Left renal cortex interstitium (tissue), 4 donors: ENCODE measurements around the gene GPATCH2. TPM values are rescaled to one million over a fixed set of nuclear protein-coding genes. Genes with fewer than 3 reads are reported as not detected.
"Not testable (repeated sequence)": the region's sequence is repeated elsewhere in the genome, so short reads cannot be mapped to it uniquely, and the experiment has no call there.

Experiments
- DNase-seq, 4 donors: peaks; one replicate each; pipeline ENCODE4 v3.0.0-alpha.2; 2013; ENCODE audit warnings: low read depth in 4 of 4, low spot score in 2 of 4, missing footprints in 1 of 4
- polyA plus RNA-seq, 4 donors: library from polyadenylated mRNA; unstranded; fragments of 120-200 nt; gene quantifications; one replicate each; pipeline ENCODE4 v1.2.1, GENCODE V29; 2013; ENCODE audit not compliant: insufficient read length in 4 of 4

GPATCH2 gene
- polyA plus RNA-seq, 4 donors, result 24.0 to 27.8 (median 25.2) TPM

DNA sequence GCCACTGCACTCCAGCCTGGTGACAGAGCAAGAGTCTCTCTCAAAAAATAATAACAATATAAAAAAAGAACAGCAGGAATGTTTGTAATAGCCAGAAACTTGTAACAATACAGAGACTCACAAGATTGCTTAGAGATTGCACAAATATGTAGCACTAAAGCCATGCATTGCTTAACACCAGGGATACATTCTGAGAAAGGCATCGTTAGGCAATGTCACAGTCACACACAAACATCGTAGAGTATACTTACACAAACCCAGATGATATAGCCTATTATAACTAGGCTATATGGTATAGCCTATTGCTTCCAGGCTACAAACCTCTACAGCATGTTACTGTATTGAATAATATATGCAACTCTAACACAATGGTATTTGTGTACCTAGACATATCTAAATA is 45.3 kb downstream of the GPATCH2 start:
- no peak for DNase-seq

DNA sequence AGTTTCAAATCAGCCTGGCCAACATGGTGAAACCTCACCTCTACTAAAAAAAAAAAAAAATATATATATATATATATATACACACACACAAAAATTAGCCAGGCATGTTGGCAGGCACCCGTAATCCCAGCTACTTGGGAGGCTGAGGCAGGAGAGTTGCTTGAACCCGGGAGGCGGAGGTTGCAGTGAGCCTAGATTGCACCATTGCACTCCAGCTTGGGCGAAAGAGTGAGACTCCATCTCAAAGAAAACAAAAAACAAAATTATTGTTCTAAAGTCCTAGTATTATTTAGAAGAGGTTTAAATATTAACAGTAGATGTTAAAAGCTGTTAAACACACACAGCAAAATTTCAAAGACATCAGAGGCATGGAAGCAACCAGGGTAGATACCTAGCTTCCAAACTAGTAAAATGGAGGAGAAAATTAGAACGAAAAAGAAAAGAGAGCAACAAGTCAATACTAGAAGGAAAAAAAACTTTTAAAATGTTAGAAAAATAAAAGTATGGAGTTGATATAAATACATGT is 46.5 kb downstream of the GPATCH2 start:
- DNase-seq, result not testable (repeated sequence)

DNA sequence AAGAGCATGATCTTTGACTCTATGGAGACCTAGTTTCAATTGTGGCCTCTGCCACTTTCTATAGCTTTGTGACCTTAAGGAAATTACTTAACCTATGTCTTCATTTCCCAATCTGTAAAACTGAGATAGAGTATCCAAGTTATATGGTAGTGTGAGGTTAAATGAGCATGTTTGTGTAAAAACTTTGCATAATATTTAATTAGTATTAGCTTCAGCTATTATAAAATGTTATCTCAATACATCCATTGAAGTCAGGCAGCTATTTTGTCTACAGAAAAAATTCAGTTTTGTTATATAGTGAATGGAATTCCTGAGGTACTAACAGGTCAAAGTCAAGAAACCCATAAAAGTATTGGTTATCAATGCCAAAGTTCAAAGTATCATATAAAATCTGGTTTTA is 53.6 kb downstream of the GPATCH2 start:
- no peak for DNase-seq

DNA sequence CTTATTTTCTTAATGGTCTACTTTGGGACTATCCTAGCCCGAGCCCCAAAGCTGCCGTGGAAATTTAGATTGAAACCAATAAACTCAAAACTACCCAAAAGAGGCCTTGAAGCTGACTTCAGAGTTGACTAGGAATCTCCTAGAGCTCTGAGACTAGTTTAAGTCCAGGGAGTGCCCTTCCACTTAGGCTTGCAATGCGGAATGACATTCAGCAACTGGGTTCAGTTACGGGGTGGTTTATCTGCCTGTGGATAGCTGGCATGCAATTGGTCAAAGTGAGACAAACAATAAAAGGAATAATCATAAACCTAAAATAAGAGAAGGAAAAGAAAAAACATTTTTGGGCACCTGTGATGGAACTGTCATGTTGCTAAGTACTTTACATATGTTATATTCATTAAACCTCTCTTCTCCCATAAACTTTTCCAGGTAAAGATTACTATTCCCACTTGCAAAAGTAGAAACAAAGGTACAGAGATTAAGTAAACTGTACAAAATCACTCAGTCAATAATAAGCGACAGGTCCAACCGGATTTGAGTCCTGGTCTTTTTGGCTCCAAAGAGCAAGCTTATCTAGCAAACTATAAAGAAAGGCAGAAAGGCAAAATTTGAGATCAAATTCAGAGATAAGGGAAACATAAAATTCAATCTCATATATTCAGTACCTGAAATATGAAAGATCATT is 56.5 kb downstream of the GPATCH2 start:
- no peak for DNase-seq

DNA sequence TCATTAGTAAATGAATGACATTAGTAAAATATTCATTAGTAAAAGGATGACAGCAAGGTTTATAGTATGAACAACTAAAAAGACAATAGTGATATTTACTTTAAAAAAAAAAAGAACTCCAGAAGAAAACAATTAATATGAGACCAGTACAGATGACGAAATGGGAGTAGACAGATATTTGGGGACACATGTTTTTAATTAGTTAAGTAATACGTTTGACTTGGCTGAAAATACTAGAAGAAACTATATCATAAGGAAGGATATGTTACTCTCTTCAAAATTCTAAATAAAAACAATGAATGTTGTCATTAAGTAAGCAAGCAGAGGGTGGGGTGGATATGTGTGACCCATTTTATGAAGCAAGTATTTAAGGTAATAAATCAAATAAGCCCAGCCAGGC is 61.9 kb downstream of the GPATCH2 start:
- no peak for DNase-seq

DNA sequence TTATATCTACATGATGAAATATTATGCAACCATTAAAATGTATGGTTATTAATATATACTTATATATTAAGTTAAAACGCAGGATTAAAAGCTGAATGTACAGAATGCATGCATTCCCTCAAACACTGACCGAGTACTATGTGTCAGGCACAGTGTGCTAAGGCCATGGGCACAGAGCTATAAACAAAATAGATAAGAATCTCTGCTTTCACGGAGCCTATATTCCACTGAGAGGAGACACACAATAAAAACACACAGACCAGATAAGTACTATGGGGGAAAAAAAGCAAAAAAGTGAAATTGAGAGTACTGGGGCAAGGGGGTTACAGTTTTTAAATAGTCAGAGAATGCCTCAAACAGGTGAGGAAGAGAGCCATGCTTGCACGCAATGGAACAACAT is 62.7 kb downstream of the GPATCH2 start:
- no peak for DNase-seq

GRCh38 chr1:217564833-217565232 is 66.1 kb downstream of the GPATCH2 start:
- no peak for DNase-seq

GRCh38 chr1:217564207-217564606 is 66.7 kb downstream of the GPATCH2 start:
- no peak for DNase-seq

DNA sequence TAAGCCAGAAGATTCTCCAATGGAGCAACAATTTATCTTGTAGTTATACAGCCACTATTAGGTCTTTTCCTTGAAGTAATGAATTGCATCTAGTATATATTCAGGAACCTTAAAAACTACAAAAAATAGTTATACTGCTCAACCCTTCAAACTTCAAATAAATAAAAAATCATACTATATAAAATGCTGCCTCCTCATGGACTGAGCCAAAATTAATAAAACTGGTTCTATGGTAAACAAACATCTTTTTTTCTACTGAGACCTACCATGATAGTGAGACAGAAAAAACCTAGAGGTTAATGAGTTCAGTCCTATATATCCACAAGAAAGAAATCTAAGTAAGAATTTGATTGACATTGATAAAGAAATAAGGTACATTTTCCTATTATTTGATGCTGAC is 67.7 kb downstream of the GPATCH2 start:
- DNase-seq, result no peak

DNA sequence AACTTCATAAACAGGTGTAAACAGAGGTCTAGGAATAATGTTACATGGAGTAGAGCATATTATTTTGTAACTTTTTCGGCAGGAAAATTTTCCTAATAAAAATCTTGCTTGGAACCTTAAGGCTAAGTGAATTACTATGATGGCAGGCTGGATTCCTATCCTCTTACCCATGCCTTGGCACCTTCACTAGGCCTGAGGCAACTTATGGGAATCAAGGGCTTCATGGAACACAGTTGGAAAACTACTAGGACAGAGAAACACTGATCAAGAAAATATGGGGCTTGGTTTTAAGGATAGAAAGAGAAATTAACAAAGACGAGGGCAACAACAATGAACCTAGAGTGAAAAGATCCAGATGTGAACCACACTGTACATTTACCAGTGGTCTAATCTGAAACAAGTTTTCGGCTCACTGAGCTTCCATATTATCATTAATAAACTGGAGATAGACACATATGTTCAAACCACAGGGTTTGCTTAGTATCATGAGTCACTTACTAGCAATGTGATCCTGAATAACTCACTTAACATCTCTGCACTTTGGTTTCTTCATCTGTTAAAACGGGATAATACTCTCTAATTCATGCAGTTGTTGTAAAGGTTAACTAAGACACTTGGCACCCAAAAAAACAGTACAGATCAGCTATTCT is 68.5 kb downstream of the GPATCH2 start:
- no peak for DNase-seq

GRCh38 chr1:217561446-217561845 is 69.4 kb downstream of the GPATCH2 start:
- no peak for DNase-seq

DNA sequence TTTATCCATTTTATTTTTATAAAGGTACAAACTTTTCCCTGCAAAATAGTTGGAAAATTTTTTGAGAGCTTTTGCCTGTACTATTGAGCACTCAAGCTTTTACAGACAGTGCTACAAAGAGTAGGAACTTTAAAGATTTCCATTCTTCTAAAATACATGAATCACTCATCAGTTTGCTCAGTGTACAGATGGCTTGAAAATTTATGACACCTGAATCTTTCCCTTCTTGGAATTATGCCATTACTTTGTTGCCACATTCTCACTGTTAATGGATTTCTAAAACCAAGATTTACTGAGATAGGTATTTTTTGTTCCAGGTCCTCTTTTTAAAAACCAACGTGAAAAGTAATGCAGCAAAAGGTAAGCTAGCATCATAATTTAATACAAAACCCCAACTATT is 76.0 kb downstream of the GPATCH2 start:
- DNase-seq, result no peak

DNA sequence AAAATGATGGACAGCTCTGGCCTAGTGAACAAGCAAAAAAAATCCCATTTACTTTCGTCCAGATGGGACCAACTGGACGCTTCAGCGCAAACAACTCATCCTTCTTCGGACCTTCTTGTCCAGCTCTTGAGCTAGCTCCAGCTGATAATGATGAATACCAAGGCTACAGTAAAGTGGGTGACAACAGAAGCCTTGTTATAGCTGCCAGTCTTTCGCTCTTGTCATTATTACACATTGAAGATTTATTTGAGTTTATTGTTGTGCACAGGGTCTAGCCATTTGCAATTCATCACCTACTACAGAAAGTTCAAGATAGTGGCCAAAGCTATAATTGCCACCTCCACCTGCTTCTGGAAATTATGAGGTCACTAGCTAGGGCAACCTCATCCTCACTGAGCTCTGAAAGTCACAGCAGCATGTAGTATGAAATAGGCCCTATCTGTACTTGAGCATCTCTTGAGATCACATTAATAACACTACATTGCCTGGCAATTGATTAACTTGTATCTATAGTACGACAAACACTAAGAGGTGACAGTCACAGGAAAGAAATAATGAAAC is 76.9 kb downstream of the GPATCH2 start:
- DNase-seq, result no peak

DNA sequence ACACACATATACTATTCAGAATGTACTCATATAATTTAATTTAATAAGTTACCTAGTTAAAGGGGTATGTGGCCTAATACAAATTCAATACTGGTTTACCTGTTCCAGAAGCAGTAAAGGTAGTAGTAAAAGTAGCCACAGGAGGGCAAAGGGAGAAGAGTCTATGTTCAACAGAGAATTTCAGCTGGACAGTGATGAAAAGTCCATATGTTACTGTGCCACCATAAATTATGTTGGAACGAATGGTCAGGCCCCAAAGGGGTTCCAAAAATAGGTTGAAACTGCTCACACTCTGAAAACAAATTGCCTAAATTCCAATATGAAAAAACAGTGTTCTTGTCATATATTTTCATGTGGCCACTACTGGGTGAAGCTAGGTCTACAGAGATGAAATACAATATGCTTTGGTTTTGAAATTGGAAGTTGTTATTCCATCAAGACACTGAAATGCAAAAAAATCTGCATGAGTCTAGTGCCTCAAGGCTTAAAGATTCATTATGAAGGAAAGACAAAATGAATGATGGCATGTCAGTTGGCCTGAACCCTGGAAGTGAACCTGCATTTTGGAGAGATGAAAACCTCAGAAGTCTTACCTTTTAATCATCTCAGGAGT is 78.4 kb downstream of the GPATCH2 start:
- DNase-seq, result no peak

GRCh38 chr1:217542837-217543236 is 88.1 kb downstream of the GPATCH2 start:
- DNase-seq, result no peak

GRCh38 chr1:217542136-217542777 is 88.6 kb downstream of the GPATCH2 start:
- no peak for DNase-seq

DNA sequence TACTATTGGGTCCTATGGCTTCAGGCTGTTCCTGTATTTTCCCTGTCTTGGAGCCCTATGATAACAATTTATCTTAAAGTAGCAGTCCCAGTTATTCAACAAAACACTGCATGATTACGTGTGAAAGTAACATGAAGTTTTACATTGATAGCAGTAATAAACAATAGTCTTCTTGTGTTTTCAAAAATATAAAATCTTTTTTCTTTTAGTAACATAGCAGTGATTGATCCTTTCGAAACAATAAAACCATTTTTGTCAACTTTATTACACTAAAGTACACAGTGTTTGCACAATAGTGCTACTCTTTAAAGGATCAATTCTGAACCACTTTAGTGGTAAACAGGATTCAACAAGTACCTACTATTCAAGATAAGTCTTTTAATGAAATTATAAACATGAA is 90.6 kb downstream of the GPATCH2 start:
- DNase-seq, result no peak

- DNase-seq, result no peak
These were observed 91.4 kb downstream of the GPATCH2 start for GRCh38 chr1:217539510-217539909.

DNA sequence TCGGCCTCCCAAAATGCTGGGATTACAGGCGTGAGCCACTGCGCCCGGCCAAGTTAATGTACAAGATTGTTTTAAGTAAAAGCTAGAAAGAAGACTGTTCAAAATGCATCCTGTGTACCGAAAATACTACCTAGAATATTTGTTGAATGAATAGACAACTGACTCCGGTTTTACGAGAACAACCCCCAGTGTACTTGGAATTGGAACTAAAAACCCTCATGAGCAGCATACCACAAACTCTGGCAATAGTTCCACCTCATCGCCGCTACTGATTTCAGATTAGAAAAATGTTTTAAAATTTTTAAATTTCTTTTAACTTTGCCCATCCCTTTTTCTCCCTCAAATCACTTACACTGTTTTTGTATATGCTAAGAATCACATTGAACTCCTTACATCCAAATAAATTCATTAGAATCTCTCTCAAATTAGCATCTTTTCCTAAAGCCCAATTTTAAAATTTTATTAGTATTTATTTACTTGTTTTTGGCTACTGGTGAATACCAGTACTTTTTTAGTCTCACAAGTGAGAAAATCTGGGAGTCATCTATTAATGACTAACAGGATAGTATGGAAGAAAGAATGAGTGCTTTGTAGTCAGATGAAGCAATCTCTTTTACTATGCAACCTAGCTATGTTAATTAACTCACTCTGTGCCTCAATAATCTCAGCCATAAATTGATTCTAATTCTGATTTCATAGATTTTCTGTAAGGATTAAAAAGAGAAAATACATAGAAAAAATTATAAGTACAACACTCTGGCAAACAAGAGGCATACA is 95.1 kb downstream of the GPATCH2 start:
- DNase-seq, result no peak

- DNase-seq, result no peak
These were observed 96.3 kb downstream of the GPATCH2 start for GRCh38 chr1:217534566-217534965.
